ENCODE data around the gene OR10A5. TPM values are rescaled to one million over a fixed set of nuclear protein-coding genes. Genes with fewer than 3 reads are reported as not detected.
A peak's percentile ranks its signal among the peaks of the same experiment; 100 is the strongest.

Gene OR10A5
- total RNA-seq, 1 experiment from 2014 or later = not detected

- CTCF ChIA-PET = interaction anchor here (0.6 to 1.8 kb wide), 6 partner anchors 33 to 156 kb away, joined by 4 to 8 read pairs (median 5); no protein-coding TSS in a partner anchor
- TF ChIP-seq ZNF138 (CRISPR knock-in tag; conservative IDR thresholded peaks at IDR 0.05) (no peak), HMGXB4 (CRISPR knock-in tag; IDR thresholded peaks at IDR 0.05) (no peak), GRHL2 (CRISPR knock-in tag; IDR thresholded peaks at IDR 0.05; ENCODE audit: insufficient replicate concordance, severe bottlenecking) (no peak), ZNF232 (CRISPR knock-in tag; IDR thresholded peaks at IDR 0.05) (no peak), ATF1 (CRISPR knock-in tag; IDR thresholded peaks at IDR 0.05) (no peak), PRDM15 (CRISPR knock-in tag; IDR thresholded peaks at IDR 0.05) (no peak), OVOL2 (CRISPR knock-in tag; IDR thresholded peaks at IDR 0.05; ENCODE audit: borderline replicate concordance) (no peak)
- no peak for DNase-seq (ENCODE audit: low spot score)
Measured at GRCh38 chr11:6862961-6863360, 17.5 kb downstream of the OR10A5 start, which contains the start of gene OR10A2. TSS of gene OR10A2 (plus strand) at chr11:6863057. CDS start at chr11:6869755, 6,698 bp downstream.

GRCh38 chr11:6864438-6864837 lies 19.0 kb downstream of the OR10A5 start:
- ChIA-PET POLR2A (no interaction called here), CTCF (interaction anchor here (0.7 to 1.1 kb wide), 2 partner anchors 52 to 109 kb away, joined by 3 read pairs; no protein-coding TSS in a partner anchor)
- Mint-ChIP-seq H3K27ac (no peak overlapping the region), H3K4me1 (peaks cover 5% of the 10 kb centered on the region), H3K9me3 (peaks cover 16% of the 10 kb centered on the region), H3K4me3 (no peak overlapping the region), H3K36me3 (peaks cover 4% of the 10 kb centered on the region; the same call in 1 of the 2 replicates), H3K27me3 (ENCODE audit: low read depth) (no peaks in the 10 kb centered on the region; the same call in 1 of the 2 replicates)
- DNase-seq (ENCODE audit: low spot score) (no peak), ATAC-seq (no peak)
- TF ChIP-seq TEAD4 (CRISPR knock-in tag; IDR thresholded peaks at IDR 0.05) = no peak
- TF ChIP-seq EMX1 (CRISPR knock-in tag; IDR thresholded peaks at IDR 0.05) = no peak
- no peak for TF ChIP-seq FOXP1 (CRISPR knock-in tag; IDR thresholded peaks at IDR 0.05; ENCODE audit: borderline replicate concordance)
- TF ChIP-seq KAT7 (CRISPR knock-in tag; IDR thresholded peaks at IDR 0.05; ENCODE audit: borderline replicate concordance) = no peak
- TF ChIP-seq NR3C1 (CRISPR knock-in tag; conservative IDR thresholded peaks at IDR 0.05; ENCODE audit: low read depth) = no peak
- TF ChIP-seq ATF3 (CRISPR knock-in tag; conservative IDR thresholded peaks at IDR 0.05) = no peak
- TF ChIP-seq GABPB1 (CRISPR knock-in tag; IDR thresholded peaks at IDR 0.05) = no peak
- TF ChIP-seq PRDM15 (CRISPR knock-in tag; IDR thresholded peaks at IDR 0.05) = no peak
- no peak for TF ChIP-seq ZNF317 (CRISPR knock-in tag; IDR thresholded peaks at IDR 0.05; ENCODE audit: borderline replicate concordance, low read depth)
- no peak for TF ChIP-seq ZBTB21 (CRISPR knock-in tag; IDR thresholded peaks at IDR 0.05; ENCODE audit: borderline replicate concordance)
- TF ChIP-seq FOXP4 (CRISPR knock-in tag; IDR thresholded peaks at IDR 0.05) = no peak
- no peak for TF ChIP-seq E2F4 (CRISPR knock-in tag; IDR thresholded peaks at IDR 0.05; ENCODE audit: borderline replicate concordance, low read depth)
- TF ChIP-seq OVOL2 (CRISPR knock-in tag; IDR thresholded peaks at IDR 0.05; ENCODE audit: borderline replicate concordance) = no peak
- TF ChIP-seq ATF6 (CRISPR knock-in tag; IDR thresholded peaks at IDR 0.05) = no peak

More at GRCh38 chr11:6862961-6863360, 17.5 kb downstream of the OR10A5 start, which contains the start of gene OR10A2:
- ATAC-seq = peak; percentile 78
- Mint-ChIP-seq H3K27ac (no peak within 1 kb of the TSS), H3K4me3 (no peak within 1 kb of the TSS), H3K9me3 (peaks cover 18% of the 10 kb centered on the region), H3K27me3 (ENCODE audit: low read depth) (no peaks in the 10 kb centered on the region; the same call in 1 of the 2 replicates), H3K4me1 (peaks cover 11% of the 10 kb centered on the region), H3K36me3 (peaks cover 5% of the 10 kb centered on the region; the same call in 1 of the 2 replicates)
- POLR2A ChIA-PET = interaction anchor here (0.6 kb wide), 1 partner anchor 554 kb away, joined by 4 read pairs; no protein-coding TSS in a partner anchor
